Astrocyte (in vitro differentiated cells and primary cell): ENCODE results near the gene SLIT3. TPM values are rescaled to one million over a fixed set of nuclear protein-coding genes. Genes with fewer than 3 reads are reported as not detected.

Experiments
- DNase-seq: peaks from one replicate; pipeline ENCODE4 v3.0.0-alpha.2; 2010; ENCODE audit warnings: low read depth
- FAIRE-seq: peaks from 2 replicates; lab custom pipeline; 2011; peaks lifted over from hg19 to GRCh38; lab: Jason Lieb, UNC
- H2AFZ ChIP-seq: 2 replicates; pipeline ENCODE4 v1.6.0; 2012; ENCODE audit warnings: low read depth, low read length, inconsistent platforms
- H3K27ac ChIP-seq: 2 replicates; pipeline ENCODE4 v1.5.1; 2011; ENCODE audit warnings: low read depth, low read length, inconsistent platforms
- H3K27me3 ChIP-seq: 2 replicates; pipeline ENCODE4 v1.6.0; 2011; ENCODE audit warnings: low read length, inconsistent platforms; ENCODE audit not compliant: insufficient read depth
- H3K36me3 ChIP-seq: 2 replicates; pipeline ENCODE4 v1.5.1; 2011; ENCODE audit warnings: low read length, inconsistent platforms; ENCODE audit not compliant: insufficient read depth
- H3K4me1 ChIP-seq: 2 replicates; pipeline ENCODE4 v1.5.1; 2011; ENCODE audit warnings: low read length, inconsistent platforms; ENCODE audit not compliant: insufficient read depth
- H3K4me2 ChIP-seq: 2 replicates; pipeline ENCODE4 v1.6.0; 2012; ENCODE audit warnings: low read length, inconsistent platforms
- H3K4me3 ChIP-seq: 2 replicates; pipeline ENCODE4 v1.5.1; 2011; ENCODE audit warnings: low read depth, mild to moderate bottlenecking, low read length, inconsistent platforms; ENCODE audit not compliant: insufficient read depth
- H3K79me2 ChIP-seq: 2 replicates; pipeline ENCODE4 v1.6.0; 2012; ENCODE audit warnings: mild to moderate bottlenecking, low read length, inconsistent platforms; ENCODE audit not compliant: insufficient read depth
- H3K9ac ChIP-seq: 2 replicates; pipeline ENCODE4 v1.6.0; 2012; ENCODE audit warnings: mild to moderate bottlenecking, low read length, inconsistent platforms
- H3K9me3 ChIP-seq: 2 replicates; pipeline ENCODE4 v1.5.1; 2012; ENCODE audit warnings: low read depth, mild to moderate bottlenecking, low read length, inconsistent platforms; ENCODE audit not compliant: insufficient read depth
- H4K20me1 ChIP-seq: 2 replicates; pipeline ENCODE4 v1.6.0; 2012; ENCODE audit warnings: low read length, inconsistent platforms; ENCODE audit not compliant: insufficient read depth
- H3K27ac Mint-ChIP-seq: one replicate; pipeline ENCODE4 v1.8.0; 2021; ENCODE audit warnings: mild to moderate bottlenecking, mixed read lengths; ENCODE audit not compliant: unreplicated experiment
- H3K27me3 Mint-ChIP-seq: one replicate; pipeline ENCODE4 v1.8.0; 2021; ENCODE audit warnings: low read depth, mixed read lengths; ENCODE audit not compliant: unreplicated experiment
- H3K36me3 Mint-ChIP-seq: one replicate; pipeline ENCODE4 v1.8.0; 2021; ENCODE audit warnings: low read depth, mixed read lengths; ENCODE audit not compliant: unreplicated experiment
- H3K4me1 Mint-ChIP-seq: one replicate; pipeline ENCODE4 v1.8.0; 2021; ENCODE audit warnings: low read depth, mixed read lengths; ENCODE audit not compliant: unreplicated experiment
- H3K4me3 Mint-ChIP-seq: one replicate; pipeline ENCODE4 v1.8.0; 2021; ENCODE audit warnings: mild to moderate bottlenecking, moderate library complexity, mixed read lengths; ENCODE audit not compliant: unreplicated experiment
- H3K9me3 Mint-ChIP-seq: one replicate; pipeline ENCODE4 v1.8.0; 2021; ENCODE audit warnings: mild to moderate bottlenecking, mixed read lengths; ENCODE audit not compliant: unreplicated experiment
- EZH2 ChIP-seq: IDR thresholded peaks from 2 replicates; pipeline ENCODE4 v1.6.1; 2012; ENCODE audit warnings: mild to moderate bottlenecking, low read length, inconsistent platforms; ENCODE audit not compliant: insufficient read depth
- total RNA-seq: library from RNA; stranded (reverse); gene quantifications from 2 replicates; pipeline ENCODE4 v1.2.1, GENCODE V29; 2021
- TF ChIP-seq, protein P1 (sequence below): IDR thresholded peaks from 2 replicates; pipeline ENCODE4 v1.5.1; 2011; ENCODE audit warnings: low read depth, mild to moderate bottlenecking, inconsistent platforms, low read length, moderate library complexity; ENCODE audit not compliant: insufficient read depth

The SLIT3 gene
- total RNA-seq, 1 donor from 2014 or later, result 20.7 TPM

- Mint-ChIP-seq H3K27ac (no peak overlapping the region), H3K36me3 (peaks cover 12% of the 10 kb centered on the region), H3K9me3 (no peaks in the 10 kb centered on the region), H3K4me3 (no peak overlapping the region), H3K4me1 (no peaks in the 10 kb centered on the region), H3K27me3 (peaks cover 21% of the 10 kb centered on the region)
- H3K4me3 ChIP-seq, result no peak overlapping the region
- no peak overlapping the region for H3K9ac ChIP-seq
- H4K20me1 ChIP-seq, result no peaks in the 10 kb centered on the region
- DNase-seq (no peak), FAIRE-seq (no peak)
- H2AFZ ChIP-seq, result no peak overlapping the region
- no peaks in the 10 kb centered on the region for H3K27me3 ChIP-seq
- H3K4me2 ChIP-seq, result no peak overlapping the region
- no peak for TF ChIP-seq EZH2
- TF ChIP-seq, protein P1, sequence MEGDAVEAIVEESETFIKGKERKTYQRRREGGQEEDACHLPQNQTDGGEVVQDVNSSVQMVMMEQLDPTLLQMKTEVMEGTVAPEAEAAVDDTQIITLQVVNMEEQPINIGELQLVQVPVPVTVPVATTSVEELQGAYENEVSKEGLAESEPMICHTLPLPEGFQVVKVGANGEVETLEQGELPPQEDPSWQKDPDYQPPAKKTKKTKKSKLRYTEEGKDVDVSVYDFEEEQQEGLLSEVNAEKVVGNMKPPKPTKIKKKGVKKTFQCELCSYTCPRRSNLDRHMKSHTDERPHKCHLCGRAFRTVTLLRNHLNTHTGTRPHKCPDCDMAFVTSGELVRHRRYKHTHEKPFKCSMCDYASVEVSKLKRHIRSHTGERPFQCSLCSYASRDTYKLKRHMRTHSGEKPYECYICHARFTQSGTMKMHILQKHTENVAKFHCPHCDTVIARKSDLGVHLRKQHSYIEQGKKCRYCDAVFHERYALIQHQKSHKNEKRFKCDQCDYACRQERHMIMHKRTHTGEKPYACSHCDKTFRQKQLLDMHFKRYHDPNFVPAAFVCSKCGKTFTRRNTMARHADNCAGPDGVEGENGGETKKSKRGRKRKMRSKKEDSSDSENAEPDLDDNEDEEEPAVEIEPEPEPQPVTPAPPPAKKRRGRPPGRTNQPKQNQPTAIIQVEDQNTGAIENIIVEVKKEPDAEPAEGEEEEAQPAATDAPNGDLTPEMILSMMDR, result no peak
- H3K36me3 ChIP-seq, result no peaks in the 10 kb centered on the region
- H3K79me2 ChIP-seq, result no peaks in the 10 kb centered on the region
- no peak overlapping the region for H3K27ac ChIP-seq
- no peaks in the 10 kb centered on the region for H3K9me3 ChIP-seq
- no peaks in the 10 kb centered on the region for H3K4me1 ChIP-seq
Observed at GRCh38 chr5:168753691-168754254, 547.2 kb downstream of the SLIT3 start.

- Histone ChIP-seq H3K9ac (no peak overlapping the region), H2AFZ (no peak overlapping the region), H3K36me3 (no peaks in the 10 kb centered on the region), H3K27ac (no peak overlapping the region), H3K9me3 (no peaks in the 10 kb centered on the region), H3K4me1 (no peaks in the 10 kb centered on the region), H3K27me3 (no peaks in the 10 kb centered on the region), H4K20me1 (no peaks in the 10 kb centered on the region), H3K79me2 (no peaks in the 10 kb centered on the region), H3K4me2 (no peak overlapping the region), H3K4me3 (no peak overlapping the region)
- H3K27me3 Mint-ChIP-seq, result peaks cover 21% of the 10 kb centered on the region
- no peak overlapping the region for H3K27ac Mint-ChIP-seq
- DNase-seq, result no peak
- no peak overlapping the region for H3K4me3 Mint-ChIP-seq
- TF ChIP-seq, protein P1, result no peak
- no peak for TF ChIP-seq EZH2
- H3K9me3 Mint-ChIP-seq, result no peaks in the 10 kb centered on the region
- peaks cover 9% of the 10 kb centered on the region for H3K36me3 Mint-ChIP-seq
- FAIRE-seq, result no peak
- no peaks in the 10 kb centered on the region for H3K4me1 Mint-ChIP-seq
Observed at GRCh38 chr5:168752416-168753190, 548.3 kb downstream of the SLIT3 start.

GRCh38 chr5:168752012-168752411, 548.9 kb downstream of the SLIT3 start:
- Histone ChIP-seq H3K27ac (no peak overlapping the region), H4K20me1 (no peaks in the 10 kb centered on the region), H3K9me3 (no peaks in the 10 kb centered on the region), H3K36me3 (no peaks in the 10 kb centered on the region), H3K4me2 (no peak overlapping the region), H3K4me3 (no peak overlapping the region), H3K27me3 (no peaks in the 10 kb centered on the region), H2AFZ (no peak overlapping the region), H3K9ac (no peak overlapping the region), H3K79me2 (no peaks in the 10 kb centered on the region), H3K4me1 (no peaks in the 10 kb centered on the region)
- peaks cover 12% of the 10 kb centered on the region for H3K36me3 Mint-ChIP-seq
- H3K4me3 Mint-ChIP-seq, result no peak overlapping the region
- no peak for FAIRE-seq
- no peak for TF ChIP-seq EZH2
- TF ChIP-seq, protein P1, result no peak
- no peaks in the 10 kb centered on the region for H3K9me3 Mint-ChIP-seq
- no peak for DNase-seq
- H3K27ac Mint-ChIP-seq, result no peak overlapping the region
- H3K27me3 Mint-ChIP-seq, result peaks cover 21% of the 10 kb centered on the region
- H3K4me1 Mint-ChIP-seq, result no peaks in the 10 kb centered on the region
